Raji (cell line): ENCODE measurements around the gene RAB31.

Experiments
- POLR2A ChIP-seq: IDR thresholded peaks from 2 replicates; pipeline ENCODE4 v1.6.1; 2011; ENCODE audit warnings: low read depth, low read length, control low read depth; ENCODE audit not compliant: insufficient read depth

Gene RAB31

DNA sequence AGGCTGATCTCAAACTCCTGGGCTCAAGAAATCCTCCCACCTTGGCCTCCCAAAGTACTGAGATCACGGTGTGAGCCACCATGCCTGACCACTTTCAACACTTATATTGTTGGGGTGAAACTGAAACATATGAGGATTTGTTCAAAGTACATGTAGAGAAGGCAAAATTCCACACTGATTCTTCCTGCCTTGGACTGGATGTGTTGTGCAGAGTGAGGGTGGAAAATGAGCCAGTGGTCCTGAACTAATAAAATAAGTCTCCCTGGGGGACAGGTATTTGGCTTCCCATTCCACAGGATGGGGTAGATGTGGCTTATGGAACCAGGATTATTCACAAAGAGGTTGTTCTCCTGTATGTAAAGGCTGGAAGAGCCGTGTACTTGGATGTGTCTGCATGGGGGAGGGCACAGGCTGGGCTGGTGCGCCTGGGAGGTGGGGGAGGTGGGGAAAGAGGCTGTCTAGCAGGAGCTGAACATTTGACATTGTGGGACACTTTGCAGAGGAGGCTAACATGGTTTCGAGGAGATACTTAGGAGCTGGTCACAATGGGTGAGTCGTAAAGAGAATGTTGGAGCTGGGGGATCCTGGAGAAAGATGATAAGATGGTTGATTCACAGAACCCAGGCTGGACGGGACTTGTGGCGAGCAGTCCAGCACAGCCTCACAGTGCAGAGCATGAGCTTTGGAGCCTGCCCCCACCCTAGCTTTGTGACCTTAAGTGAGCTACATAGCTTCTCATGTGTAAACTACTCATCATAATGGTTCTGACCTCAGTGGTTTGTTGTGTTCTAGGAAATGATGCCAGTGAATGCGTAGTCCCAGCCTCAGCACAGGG, 177.3 kb downstream of the RAB31 start, which contains the start of gene TXNDC2:
Gene TXNDC2, plus strand, starts transcription at position 804 of the 835 bp plus-strand sequence. CDS start 708 bp downstream, outside the sequence.
- TF ChIP-seq POLR2A = no peak

DNA sequence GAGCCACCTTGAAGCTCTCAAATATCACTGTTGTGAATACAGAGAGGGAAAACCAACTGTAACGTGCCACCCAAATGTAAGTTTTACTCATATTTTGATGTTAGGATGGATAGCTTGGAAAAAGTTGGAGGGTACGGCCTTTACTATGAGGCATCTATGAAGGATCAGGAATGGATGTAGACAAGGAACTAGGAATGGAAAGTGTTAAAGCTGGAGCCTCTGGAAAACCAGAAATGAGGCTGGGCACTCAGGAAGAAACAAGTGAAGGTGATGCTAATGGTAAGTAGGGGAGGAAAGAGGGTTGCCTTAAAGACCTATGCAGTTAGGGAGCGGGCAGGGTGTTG, 177.9 kb downstream of the RAB31 start:
- TF ChIP-seq POLR2A = no peak

DNA sequence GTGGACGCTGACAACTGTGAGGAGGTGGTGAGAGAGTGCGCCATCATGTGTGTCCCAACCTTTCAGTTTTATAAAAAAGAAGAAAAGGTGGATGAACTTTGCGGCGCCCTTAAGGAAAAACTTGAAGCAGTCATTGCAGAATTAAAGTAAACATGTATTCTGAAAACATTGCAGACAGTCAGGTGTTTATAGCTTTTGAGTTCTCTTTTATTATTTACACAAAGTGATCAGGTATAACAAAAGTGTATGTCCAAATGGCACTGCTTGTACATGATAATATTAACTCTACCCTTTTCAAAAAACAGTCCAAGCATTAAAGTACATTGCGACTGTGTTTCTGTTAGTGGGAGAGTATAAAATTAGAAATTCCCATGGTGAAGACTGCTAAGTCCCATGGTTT, 179.9 kb downstream of the RAB31 start:
- TF ChIP-seq POLR2A = no peak

DNA sequence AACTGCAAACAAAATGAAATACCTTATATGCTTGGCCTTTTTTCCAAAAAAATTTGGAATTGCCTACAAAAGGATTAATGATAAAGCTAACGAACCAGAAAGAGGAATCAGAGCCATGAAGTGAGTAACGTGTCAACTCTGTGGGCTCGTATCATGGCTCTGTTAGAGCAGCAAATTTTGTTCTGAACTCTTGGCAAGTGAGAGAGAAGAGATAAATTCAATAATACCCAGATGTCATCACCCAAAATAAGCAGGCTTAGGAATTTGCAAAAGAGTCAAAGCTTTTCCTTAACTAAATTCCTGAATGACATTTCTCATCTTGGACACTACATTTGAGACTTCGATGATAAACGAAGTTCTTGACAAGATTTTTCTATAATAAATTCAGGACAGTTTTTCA, 182.1 kb downstream of the RAB31 start:
- no peak for TF ChIP-seq POLR2A

DNA sequence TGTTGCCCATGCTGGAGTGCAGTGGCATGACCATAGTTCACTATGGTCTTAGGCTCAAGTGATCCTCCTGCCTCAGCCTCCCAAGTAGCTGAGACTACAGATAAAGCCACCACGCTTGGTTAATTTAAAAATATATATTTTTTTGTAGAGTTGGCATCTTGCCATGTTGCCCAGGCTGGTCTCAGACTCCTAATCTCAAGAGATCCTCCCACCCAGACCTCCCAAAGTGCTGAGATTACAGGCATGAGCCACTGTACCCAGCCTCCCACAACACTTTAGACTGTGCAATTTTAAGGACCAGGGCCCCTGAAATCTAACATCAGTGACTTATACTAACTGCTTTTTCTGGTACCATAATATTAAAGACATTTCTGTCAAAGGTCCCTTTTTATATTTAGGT, 182.9 kb downstream of the RAB31 start:
- TF ChIP-seq POLR2A = no peak

DNA sequence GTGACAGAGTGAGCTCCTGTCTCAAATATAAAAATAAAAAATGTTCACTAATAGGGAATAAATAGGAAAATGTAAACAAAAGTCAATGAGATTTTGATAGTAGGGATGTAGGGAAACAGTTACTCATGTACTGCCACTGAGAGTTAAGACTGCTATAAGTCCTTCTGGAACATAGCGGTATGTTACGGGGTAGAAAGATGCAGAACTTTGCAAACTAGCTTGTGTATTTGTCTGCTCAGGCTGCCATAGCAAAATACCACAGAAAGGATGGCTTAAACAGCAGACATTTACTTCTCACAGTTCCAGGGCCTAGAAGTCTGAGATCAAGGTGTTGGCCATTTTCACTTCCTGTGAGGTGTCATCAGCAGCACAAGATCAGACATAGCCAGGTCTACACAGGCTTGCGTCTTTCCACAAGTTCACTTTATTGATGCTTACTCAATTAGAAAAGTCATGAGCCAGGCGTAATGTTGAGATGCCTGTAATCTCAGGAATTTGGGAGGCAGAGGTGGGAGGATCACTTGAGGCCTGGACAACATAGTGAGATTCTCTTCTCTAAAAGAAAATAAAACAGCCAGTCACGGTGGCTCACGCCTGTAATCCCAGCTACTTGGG, 186.5 kb downstream of the RAB31 start:
- TF ChIP-seq POLR2A = no peak

DNA sequence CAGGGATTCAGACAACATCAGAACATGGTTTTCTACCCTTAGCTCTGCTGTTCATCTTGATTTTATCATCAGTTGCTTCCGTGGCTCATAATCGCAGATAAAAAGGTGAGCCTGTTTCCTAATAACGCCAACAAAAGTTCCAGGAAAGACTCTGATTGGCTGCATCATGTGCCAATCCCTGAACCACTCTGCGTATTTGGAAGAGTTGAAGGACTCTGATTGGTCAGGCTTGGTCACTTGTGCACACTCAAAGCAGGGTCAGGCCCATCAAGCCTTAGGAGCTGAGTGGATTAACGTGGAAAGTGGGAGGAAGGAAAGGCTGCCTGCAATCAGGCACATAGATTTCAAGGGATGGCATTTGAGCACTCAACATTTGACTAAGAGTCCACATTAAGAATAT, 189.0 kb downstream of the RAB31 start:
- no peak for TF ChIP-seq POLR2A

DNA sequence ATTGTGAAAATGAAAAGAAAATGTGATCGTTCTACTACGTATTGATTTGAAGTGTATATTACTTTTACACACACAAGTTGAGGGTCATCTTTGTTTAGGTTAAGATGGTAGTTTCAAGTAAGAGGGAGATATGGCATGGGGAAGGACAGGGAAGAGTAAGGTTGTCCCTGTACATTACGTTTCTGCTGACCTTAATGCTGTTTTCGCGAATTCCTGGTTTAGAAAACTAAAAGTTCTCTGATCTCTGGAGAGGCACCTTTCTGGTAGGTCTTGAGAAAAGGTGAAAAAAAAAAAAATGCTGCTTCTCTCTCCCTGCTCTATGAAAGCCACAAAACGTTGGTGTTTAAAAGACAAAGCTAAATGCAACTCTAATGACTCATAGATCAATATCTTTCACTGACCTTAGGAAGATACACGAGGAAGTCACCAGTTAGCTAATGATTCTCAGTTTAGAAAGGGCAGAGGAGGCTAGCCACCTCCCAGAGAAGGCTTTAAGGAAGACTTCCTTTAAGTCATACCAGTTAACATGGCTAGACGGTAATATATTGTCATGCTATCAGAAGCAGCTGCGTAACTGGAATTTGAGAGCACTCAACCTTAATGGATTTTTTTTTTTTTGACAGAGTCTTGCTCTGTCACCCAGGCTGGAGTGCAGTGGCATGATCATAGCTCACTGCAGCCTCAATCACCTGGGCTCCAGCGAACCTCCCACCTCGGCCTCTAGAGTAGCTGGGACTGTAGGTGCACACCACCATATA, 190.9 kb downstream of the RAB31 start:
- no peak for TF ChIP-seq POLR2A

DNA sequence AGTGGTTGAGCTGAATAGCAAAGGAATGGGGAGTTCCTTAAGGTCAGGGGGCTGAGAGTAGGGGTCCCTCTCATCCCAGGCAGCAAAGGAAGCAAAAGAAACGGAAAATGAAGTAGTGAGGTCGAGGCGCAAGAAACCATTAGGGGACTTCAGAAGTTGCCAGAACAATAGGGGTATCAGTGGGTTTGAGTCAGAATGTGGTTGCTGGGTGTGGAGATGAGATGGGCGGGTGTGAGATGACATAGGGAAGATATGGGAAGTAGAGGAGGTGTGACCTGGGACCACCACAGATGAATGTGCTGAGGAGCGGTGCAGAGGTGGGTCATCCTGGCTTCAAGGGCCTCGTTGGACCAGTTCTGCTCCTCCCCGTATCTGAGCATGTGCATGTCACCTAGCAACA, 192.6 kb downstream of the RAB31 start:
- TF ChIP-seq POLR2A = no peak

DNA sequence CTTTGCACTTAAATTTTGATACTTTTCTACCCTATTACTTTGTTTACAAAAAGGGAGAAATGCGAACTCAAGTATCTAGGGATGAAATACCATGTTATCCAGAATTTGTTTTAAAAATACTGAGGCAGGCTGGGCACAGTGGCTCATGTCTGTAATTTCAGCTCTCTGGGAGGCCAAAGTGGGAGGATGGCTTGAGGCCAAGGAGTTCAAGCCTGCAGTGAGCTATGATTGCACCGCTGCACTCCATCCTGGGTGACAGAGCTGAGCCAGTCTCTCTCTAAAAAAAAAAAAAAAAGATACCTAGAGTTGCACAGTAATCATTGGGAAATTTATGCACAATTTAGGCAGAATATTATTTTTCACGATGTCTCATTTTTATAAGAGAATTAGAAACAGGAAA, 193.3 kb downstream of the RAB31 start:
- no peak for TF ChIP-seq POLR2A

DNA sequence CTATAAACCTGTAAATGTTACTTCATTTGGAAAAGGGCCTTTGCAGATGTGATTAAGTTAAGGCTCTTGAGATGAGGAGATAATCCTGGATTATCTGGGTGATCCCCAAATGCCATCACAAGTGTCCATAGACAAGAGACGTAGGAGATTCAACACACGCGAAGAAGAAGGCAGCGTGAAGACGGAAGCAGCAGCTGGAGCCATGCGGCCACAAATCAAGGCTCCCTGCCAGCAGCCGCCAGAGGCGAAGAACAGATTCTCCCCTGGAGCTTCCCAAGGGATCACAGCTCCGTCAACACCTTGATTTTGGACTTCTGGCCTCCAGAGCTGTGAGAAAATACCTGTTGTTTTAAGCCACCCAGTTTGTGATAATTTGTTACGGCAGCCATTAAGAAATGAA, 194.7 kb downstream of the RAB31 start:
- no peak for TF ChIP-seq POLR2A

DNA sequence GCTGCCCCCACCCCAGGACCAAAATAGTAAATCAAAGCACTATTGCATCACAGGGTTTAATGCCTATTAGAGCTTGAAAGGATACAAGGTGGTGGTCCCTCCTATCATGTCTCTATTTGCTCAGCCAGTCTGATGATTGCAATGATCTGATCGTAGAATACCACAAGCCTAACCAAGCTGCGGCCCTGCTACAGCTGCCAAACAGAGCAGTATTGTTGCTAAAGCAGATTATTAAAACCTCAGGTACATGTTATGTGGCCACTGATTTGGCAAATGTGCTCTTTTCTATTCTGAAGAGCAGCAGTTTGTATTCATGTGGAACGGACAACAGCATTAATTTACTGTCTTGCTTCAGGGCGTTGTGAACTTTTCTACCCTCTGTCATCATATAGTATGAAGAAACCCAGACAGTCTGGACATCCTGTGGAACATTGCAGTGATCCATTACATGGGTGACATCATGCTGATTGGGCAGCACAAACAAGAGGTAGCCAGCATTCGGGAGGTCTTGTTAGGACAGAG, 197.4 kb downstream of the RAB31 start:
- no peak for TF ChIP-seq POLR2A

DNA sequence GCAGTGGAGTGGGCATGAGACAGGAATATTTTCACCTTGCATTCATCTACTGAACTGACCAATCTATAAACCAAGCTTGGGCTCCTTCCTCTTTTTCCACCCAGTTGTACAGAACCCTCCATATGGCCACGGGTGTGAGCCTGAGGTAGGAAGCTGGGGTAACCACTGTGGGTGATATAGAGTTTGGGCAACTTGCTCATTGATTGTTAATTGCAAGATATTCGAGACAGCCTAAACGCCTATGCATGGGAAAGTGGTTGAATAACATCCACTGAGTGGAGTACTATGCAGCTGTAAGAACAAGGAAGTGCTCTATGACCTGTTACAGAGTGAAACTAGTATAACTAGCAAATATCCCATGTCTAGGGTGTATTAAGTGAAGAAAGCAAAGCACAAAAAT, 198.4 kb downstream of the RAB31 start:
- no peak for TF ChIP-seq POLR2A

DNA sequence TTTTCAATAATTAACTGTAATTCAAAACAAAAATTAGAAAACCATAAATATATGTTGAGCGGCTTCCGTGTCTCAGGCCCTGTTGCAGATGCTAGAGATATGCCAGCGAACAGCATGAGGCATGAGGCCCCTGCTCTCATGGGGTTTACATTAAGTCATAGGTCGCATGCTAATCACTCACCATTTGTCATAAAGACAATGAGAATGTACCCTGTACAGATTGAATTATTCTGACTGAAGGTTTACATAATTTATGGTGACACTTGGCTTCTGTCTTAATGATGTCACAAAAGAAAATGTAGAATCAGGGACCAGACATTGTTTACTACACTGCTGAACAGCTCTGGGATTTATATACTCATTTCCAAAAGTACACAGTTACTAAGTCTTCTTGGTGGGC, 199.8 kb downstream of the RAB31 start:
- no peak for TF ChIP-seq POLR2A

DNA sequence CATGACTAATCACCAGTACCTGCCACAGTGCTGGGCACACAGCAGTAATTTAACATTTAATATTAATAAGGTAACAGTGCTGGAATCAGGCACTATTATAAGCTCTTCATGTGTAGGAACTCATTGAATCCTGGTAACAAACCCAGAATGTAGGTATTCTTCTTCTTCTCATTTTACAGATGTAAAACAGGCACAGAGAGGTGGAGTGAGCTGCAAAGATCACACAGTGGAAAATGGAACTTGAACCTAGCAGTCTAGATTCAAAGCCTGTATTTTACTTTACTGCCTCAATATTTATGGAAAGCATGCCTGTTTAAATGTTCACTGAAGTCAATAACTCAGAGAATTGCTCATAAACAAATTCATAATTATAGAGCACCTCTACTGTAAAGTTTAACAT, 202.0 kb downstream of the RAB31 start:
- no peak for TF ChIP-seq POLR2A

DNA sequence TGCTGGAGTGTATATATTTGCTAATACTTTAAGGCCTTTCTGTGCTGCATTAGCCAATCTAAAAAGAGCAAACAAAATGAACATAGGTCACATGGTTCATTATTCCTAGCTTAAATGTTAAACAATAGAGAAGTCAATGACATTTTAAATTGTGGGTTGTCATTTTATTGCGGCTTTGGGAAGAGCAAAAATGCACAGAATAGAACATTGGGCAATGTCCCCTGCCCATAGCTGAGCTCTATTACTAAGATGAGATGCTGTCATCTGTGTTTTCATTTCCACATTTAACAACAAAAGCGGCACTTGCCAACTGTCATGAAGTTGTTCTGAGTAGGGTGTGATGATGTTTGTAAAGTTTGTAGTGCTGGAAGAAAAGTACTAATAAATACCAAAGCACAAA, 202.6 kb downstream of the RAB31 start:
- no peak for TF ChIP-seq POLR2A
